Gastroesophageal sphincter (tissue), 4 donors: ENCODE results near the gene MISP. TPM values are rescaled to one million over a fixed set of nuclear protein-coding genes. Genes with fewer than 3 reads are reported as not detected.

Experiments used
- ATAC-seq: fragments of 150-250 bp; one replicate; pipeline ENCODE4 v1.9.1; 2016; ENCODE audit warnings: mild to moderate bottlenecking, moderate library complexity
- H3K27ac ChIP-seq, 4 donors: fragments of 200-600 bp; sonication (generic) in 3 of 4; 1 replicate in 3 of 4; 2 replicates in 1 of 4; pipeline ENCODE4 v1.5.1; 2016 to 2019
- H3K27me3 ChIP-seq: fragments of 200-600 bp; sonication (generic); one replicate; pipeline ENCODE4 v1.5.1; 2019
- H3K36me3 ChIP-seq, 2 donors: fragments of 200-600 bp; sonication (generic); one replicate each; pipeline ENCODE4 v1.5.1; 2019; ENCODE audit warnings: control low read depth in 1 of 2
- H3K4me1 ChIP-seq, 3 donors: fragments of 200-600 bp; sonication (generic); 1 replicate in 2 of 3; 2 replicates in 1 of 3; pipeline ENCODE4 v1.5.1; 2016 to 2019; ENCODE audit warnings: control low read depth in 2 of 3
- H3K4me3 ChIP-seq, 2 donors: fragments of 200-600 bp; sonication (generic); one replicate each; pipeline ENCODE4 v1.5.1; 2019; ENCODE audit warnings: mild to moderate bottlenecking in 1 of 2, moderate library complexity in 1 of 2
- H3K9me3 ChIP-seq, 3 donors: fragments of 200-600 bp; sonication (generic); one replicate each; pipeline ENCODE4 v1.5.1; 2017 to 2019; ENCODE audit warnings: control low read depth in 2 of 3
- CTCF ChIP-seq, 4 experiments: fragments of 200-600 bp in 2 of 4; fragments of 450-650 bp in 2 of 4; sonication (generic) in 1 of 4; IDR thresholded peaks; one replicate each; pipeline ENCODE4 v1.5.1; 2017 to 2019; ENCODE audit warnings: antibody characterized with exemption in 4 of 4, mild to moderate bottlenecking in 2 of 4, moderate library complexity in 2 of 4
- EP300 ChIP-seq: sonication (generic); formaldehyde crosslinking; IDR thresholded peaks from one replicate; pipeline ENCODE4 v1.6.1; 2017; ENCODE audit warnings: antibody characterized with exemption, mild to moderate bottlenecking
- POLR2A ChIP-seq, 2 donors: fragments of 450-650 bp; IDR thresholded peaks; one replicate each; pipeline ENCODE4 v1.6.1; 2017; ENCODE audit warnings: antibody characterized with exemption in 2 of 2, mild to moderate bottlenecking in 2 of 2, moderate library complexity in 1 of 2
- POLR2AphosphoS5 ChIP-seq: sonication (generic); formaldehyde crosslinking; IDR thresholded peaks from one replicate; pipeline ENCODE4 v1.6.1; 2017; ENCODE audit warnings: antibody characterized with exemption
- WGBS, 2 donors: methylation state at CpG; one replicate each; pipeline ENCODE4 v1.1.5; 2018; ENCODE audit warnings: low coverage in 1 of 2; 5-methylcytosine and 5-hydroxymethylcytosine counted together
- total RNA-seq, 4 donors: library from RNA; depleted of rRNA; stranded (reverse); fragments of >200 nt; gene quantifications; one replicate each; pipeline ENCODE4 v1.1.0, GENCODE V29; 2016

MISP gene
- total RNA-seq, 4 donors from 2014 or later = 0.52 TPM; not detected in 3

- WGBS, 2 donors = 0% methylated on average over 2 of the region's 29 CpGs; no CpG with 5 or more reads in 1 of the 2 donors
- Histone ChIP-seq H3K4me1 (peaks cover 5 to 84% (median 56%) of the 10 kb centered on the region in 3 donors), H3K36me3 (peaks cover 0 to 46% of the 10 kb centered on the region in 2 donors), H3K4me3 (peak overlapping the region in 1 of 2 donors; percentile 98), H3K27me3 (no peaks in the 10 kb centered on the region), H3K27ac (peak overlapping the region in 3 of 4 donors; percentile 63 to 99 (median 71)), H3K9me3 (no peaks in the 10 kb centered on the region)
- no peak for ATAC-seq
- no peak for TF ChIP-seq POLR2A (IDR thresholded peaks at IDR 0.05)
- TF ChIP-seq CTCF (IDR thresholded peaks at IDR 0.05) = no peak
- peak; percentile 64 for TF ChIP-seq POLR2AphosphoS5
Observed at GRCh38 chr19:801030-801860, 50.3 kb downstream of the MISP start.

GRCh38 chr19:801861-802497, 51.1 kb downstream of the MISP start:
- ATAC-seq = no peak
- Histone ChIP-seq H3K27ac (peak overlapping the region in 3 of 4 donors; percentile 63 to 99 (median 71)), H3K4me3 (peak overlapping the region in 1 of 2 donors; percentile 98), H3K36me3 (peaks cover 0 to 53% of the 10 kb centered on the region in 2 donors), H3K27me3 (no peaks in the 10 kb centered on the region), H3K4me1 (peaks cover 5 to 86% (median 54%) of the 10 kb centered on the region in 3 donors), H3K9me3 (no peaks in the 10 kb centered on the region)
- 31% methylated on average over 8 of the region's 23 CpGs; no CpG with 5 or more reads in 1 of the 2 donors for WGBS, 2 donors
- TF ChIP-seq POLR2AphosphoS5 = peak; percentile 82
- no peak for TF ChIP-seq POLR2A (IDR thresholded peaks at IDR 0.05)

- H3K9me3 ChIP-seq = no peaks in the 10 kb centered on the region
- H3K36me3 ChIP-seq = peaks cover 0 to 59% of the 10 kb centered on the region in 2 donors
- H3K4me1 ChIP-seq = peaks cover 5 to 89% (median 54%) of the 10 kb centered on the region in 3 donors
- H3K27me3 ChIP-seq = no peaks in the 10 kb centered on the region
- WGBS, 2 donors = 7 to 23% methylated on average over 9 to 21 of the region's 28 CpGs
- ATAC-seq = no peak
- H3K27ac ChIP-seq = peak overlapping the region in 3 of 4 donors; percentile 63 to 99 (median 71)
- TF ChIP-seq POLR2AphosphoS5 (no peak), POLR2A (IDR thresholded peaks at IDR 0.05) (no peak), EP300 (no peak), CTCF (IDR thresholded peaks at IDR 0.05) (no peak)
- H3K4me3 ChIP-seq = peak overlapping the region in 1 of 2 donors; percentile 98
Observed at GRCh38 chr19:802498-803098, 51.7 kb downstream of the MISP start.

- Histone ChIP-seq H3K36me3 (peaks cover 0 to 64% of the 10 kb centered on the region in 2 donors), H3K27me3 (no peaks in the 10 kb centered on the region), H3K27ac (peak overlapping the region in 3 of 4 donors; percentile 63 to 99 (median 71)), H3K4me3 (peak overlapping the region in 1 of 2 donors; percentile 98), H3K9me3 (no peaks in the 10 kb centered on the region), H3K4me1 (peaks cover 5 to 88% (median 54%) of the 10 kb centered on the region in 3 donors)
- TF ChIP-seq POLR2AphosphoS5 (no peak), CTCF (IDR thresholded peaks at IDR 0.05) (no peak), POLR2A (IDR thresholded peaks at IDR 0.05) (no peak), EP300 (no peak)
- ATAC-seq = no peak
- WGBS, 2 donors = 20% methylated on average over 4 of the region's 17 CpGs; no CpG with 5 or more reads in 1 of the 2 donors
Observed at GRCh38 chr19:803099-803561, 52.2 kb downstream of the MISP start.
